GM12864 (cell line): ENCODE results near the gene LRRC57.
"Not testable (repeated sequence)": the region's sequence is repeated elsewhere in the genome, so short reads cannot be mapped to it uniquely, and the experiment has no call there.

Source experiments
- DNase-seq: peaks from one replicate; pipeline ENCODE4 v3.0.0-alpha.2; 2011; ENCODE audit warnings: low read depth
- H3K4me3 ChIP-seq: 2 replicates; pipeline ENCODE4 v1.5.1; 2011; ENCODE audit warnings: mild to moderate bottlenecking, low read depth, low read length, control low read depth
- TF ChIP-seq, protein P1 (sequence below): IDR thresholded peaks from 2 replicates; pipeline ENCODE4 v1.5.1; 2011; ENCODE audit warnings: low read depth, mild to moderate bottlenecking, moderate library complexity, low read length, control low read depth, inconsistent platforms; ENCODE audit errors: missing control alignments

The LRRC57 gene

DNA sequence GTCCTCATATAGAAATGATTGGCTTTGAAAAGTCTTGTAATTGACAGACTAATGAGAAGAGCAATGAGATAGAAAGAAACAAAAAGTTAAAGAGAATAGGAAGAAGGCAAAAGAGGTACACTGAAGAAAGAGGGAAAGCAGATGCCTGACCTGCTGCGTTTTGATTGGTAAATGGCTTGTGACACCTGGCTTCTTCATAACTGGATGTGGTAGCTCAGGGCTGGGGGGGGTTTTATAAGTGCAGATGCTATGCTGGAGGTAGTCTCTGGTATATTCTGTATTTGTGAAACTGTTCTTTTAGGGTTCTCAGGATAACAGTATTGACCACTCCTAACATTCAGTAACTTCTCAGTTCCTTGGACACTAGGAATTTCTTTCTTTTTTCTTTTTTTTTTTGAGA lies 28.2 kb upstream of the LRRC57 start:
- peak overlapping the region; percentile 71; the same call in 1 of the 2 replicates for H3K4me3 ChIP-seq
- no peak for DNase-seq
- TF ChIP-seq, protein P1, sequence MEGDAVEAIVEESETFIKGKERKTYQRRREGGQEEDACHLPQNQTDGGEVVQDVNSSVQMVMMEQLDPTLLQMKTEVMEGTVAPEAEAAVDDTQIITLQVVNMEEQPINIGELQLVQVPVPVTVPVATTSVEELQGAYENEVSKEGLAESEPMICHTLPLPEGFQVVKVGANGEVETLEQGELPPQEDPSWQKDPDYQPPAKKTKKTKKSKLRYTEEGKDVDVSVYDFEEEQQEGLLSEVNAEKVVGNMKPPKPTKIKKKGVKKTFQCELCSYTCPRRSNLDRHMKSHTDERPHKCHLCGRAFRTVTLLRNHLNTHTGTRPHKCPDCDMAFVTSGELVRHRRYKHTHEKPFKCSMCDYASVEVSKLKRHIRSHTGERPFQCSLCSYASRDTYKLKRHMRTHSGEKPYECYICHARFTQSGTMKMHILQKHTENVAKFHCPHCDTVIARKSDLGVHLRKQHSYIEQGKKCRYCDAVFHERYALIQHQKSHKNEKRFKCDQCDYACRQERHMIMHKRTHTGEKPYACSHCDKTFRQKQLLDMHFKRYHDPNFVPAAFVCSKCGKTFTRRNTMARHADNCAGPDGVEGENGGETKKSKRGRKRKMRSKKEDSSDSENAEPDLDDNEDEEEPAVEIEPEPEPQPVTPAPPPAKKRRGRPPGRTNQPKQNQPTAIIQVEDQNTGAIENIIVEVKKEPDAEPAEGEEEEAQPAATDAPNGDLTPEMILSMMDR = no peak

DNA sequence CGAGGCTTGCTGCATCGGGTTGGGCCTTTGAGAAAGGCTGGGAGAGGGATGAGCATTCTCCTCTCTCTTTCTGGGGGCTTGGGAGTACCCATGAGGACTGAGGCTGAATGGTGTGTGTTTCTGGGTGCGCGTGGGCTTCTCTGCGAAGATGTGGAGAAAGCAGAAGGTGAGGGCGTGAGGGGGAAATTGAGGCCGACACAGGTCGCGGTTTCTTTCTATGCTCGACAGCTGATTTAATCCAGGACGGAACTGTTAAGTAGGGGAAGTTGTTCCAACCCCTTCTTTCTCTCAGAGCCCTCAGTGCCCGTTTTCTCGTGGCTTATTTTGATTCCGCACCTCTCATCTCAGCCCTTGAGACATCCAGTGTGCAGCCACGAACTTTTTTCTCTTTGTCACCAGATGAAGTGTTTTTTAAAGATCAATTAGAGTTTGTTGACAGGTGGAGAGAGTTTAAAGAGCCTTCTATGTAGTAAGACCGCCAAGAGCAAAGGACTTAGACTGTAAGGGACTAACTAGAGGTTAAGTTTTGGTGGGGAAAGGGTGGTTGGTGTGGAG lies 27.5 kb upstream of the LRRC57 start:
- peak overlapping the region; percentile 71 for H3K4me3 ChIP-seq
- TF ChIP-seq, protein P1 = no peak
- no peak for DNase-seq

DNA sequence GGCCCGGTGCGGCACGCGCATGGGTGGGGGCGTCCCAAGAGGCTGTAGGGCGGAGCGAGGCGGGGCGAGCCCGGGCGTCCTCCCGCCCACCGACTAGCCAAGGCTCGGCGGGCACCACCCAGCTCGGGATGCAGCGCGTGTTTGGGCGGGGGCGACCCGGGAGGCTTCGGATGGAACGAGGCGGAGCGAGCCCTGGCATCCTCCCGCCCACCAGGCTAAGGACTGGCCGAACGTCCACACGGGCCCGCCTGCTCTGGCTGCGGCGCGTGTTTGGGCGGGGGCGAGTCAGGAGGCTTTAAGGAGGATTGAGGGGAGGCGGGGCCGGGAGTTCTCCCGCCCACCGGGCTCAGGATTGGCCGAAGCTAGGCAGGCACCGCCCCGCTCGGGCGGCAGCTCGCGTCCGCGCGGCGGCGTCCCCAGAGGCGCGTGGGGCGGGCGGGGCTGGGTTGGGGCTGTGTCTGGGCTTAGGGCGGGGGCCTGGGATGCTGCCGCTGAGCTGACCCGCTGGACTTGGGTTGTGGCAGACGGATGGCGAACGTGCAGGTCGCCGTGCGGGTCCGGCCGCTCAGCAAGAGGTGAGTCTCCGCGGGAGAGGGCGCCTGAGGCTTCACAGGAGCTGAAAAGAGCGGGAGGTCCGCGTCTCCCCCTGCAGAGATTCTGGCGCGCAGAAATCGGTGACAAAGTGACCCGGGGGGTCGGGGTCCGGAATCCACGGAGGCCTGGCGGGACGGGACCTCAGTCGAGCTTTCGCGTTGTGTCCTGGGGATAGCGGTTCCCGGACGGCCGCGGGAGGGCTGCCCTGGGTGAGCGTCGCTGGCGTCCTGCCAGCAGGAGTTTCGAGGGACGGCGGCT lies 26.8 kb upstream of the LRRC57 start, which contains the start of gene STARD9:
STARD9 (plus strand) TSS at position 419 of the 852 bp plus-strand sequence; CDS start at position 529, 110 bp downstream.
- TF ChIP-seq, protein P1 = no peak
- peak within 1 kb of the TSS; percentile 71 for H3K4me3 ChIP-seq
- peak; percentile 88 for DNase-seq

DNA sequence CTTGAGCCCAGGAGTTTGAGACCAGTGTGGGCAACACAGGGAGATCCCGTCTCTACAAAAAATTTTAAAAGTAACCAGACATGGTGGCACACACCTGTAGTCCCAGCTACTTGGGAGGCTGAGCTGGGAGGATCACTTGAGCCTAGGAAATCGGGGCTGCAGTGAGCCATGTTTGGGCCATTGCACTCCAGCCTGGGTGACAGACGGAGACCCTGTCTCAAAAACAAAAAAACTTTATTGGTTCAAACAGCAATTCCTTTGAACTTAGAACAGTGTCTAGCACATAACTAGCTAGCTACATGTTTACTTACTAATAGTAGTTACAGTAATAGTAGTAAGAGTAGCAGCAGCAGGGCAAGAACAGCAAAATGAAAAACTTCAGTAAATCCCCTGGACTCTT lies 10.1 kb upstream of the LRRC57 start:
- no peak for DNase-seq
- TF ChIP-seq, protein P1 = no peak
- H3K4me3 ChIP-seq = no peak overlapping the region

DNA sequence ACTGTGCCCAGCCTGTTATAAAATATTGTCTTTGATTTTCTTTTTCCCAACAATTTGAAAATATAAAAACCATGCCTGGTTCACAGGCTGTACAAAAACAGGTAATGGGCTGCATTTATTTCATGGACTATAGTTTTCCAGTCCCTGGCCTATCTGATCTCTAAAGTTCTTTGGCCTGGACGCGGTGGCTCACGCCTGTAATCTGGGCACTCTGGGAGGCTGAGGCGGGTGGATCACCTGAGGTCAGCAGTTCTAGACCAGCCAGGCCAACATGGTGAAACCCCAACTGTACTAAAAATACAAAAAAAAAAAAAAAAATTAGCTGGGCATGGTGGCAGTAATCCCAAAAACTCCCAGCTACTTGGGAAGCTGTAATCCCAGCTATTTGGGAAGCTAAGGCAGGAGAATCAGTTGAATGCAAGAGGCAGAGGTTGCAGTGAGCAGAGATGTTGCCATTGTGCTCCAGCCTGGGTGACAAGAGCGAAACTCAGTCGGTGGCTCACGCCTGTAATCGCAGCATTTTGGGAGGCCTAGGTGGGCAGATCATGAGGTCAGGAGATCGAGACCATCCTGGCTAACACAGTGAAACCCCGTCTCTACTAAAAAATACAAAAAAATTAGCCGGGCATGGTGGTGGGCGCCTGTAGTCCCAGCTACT lies 8.1 kb upstream of the LRRC57 start:
- not testable (repeated sequence) for H3K4me3 ChIP-seq, DNase-seq

DNA sequence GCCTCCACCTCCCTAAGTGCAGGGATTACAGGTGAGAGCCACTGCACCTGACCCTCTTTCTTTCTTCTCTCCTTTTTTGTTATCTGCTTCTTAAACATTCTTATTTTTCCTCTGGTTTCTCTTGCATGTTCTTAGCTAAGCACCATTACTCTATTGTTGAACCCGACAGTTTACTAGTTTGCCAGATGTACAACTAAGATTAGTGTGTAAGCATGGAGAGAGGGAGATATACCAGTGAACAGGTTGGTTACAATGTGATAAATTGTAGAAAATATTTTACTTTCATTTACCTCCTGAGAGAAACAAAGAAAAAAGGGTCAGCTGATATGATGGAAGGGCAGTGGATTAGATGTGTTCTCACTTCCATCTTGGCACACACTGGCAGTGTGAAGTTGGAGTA lies 5.0 kb upstream of the LRRC57 start:
- DNase-seq = no peak
- TF ChIP-seq, protein P1 = no peak
- H3K4me3 ChIP-seq = no peak overlapping the region

DNA sequence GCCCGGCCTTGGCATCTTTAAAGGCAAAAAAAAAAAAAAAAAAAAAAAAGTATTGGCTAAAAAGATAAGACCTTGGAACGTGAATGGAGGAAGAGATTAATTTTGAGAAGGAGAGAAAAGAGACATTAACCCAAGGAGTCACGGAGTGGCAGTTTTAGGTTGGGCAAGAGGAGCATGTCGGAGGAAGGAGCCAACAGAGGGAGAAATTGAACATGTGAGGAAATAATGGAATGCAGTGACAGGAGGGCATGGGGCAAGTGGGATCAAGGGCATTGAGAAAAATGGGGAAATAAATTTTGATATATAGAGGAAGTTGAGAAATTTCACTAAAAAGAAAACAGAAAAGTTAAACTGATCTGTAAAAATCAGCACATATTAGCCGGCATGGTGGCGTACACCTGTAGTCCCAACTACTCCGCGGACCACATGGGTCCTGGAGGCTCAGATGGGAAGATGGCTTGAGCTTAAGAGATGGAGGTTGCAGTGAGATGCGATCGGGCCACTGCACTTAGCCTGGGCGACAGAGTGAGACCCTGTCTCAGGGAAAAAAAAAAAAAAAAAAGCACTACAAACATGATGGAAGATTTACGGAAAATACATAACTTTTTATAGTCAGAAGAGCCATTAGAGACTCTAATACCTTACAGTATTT lies 1.3 kb upstream of the LRRC57 start:
- H3K4me3 ChIP-seq = peak overlapping the region; percentile 90
- TF ChIP-seq, protein P1 = no peak
- DNase-seq = no peak
